GM12878 (cell line): ENCODE data around the gene POU2F1. TPM values are rescaled to one million over a fixed set of nuclear protein-coding genes. Genes with fewer than 3 reads are reported as not detected.

ENCODE experiments used
- ATAC-seq: fragments of 200-7000 bp; cut with Tn5 transposase; 3 replicates; pipeline ENCODE4 v1.9.1; 2020; ENCODE audit warnings: mild to moderate bottlenecking, moderate library complexity
- BruUV-seq: library from RNA; stranded (reverse); fragments of 400-500 nt; replicated peaks from 2 replicates; lab custom pipeline; 2021; lab: Mats Ljungman, UMichigan
- CTCF ChIA-PET: fragments of 300-600 bp; sonication (Branson Sonifier 250); formaldehyde crosslinking; extraction: SDS; loops from one replicate; lab custom pipeline; 2021; ENCODE audit warnings: inconsistent platforms; lab: Yijun Ruan, JAX
- POLR2A ChIA-PET: fragments of 350-600 bp; formaldehyde crosslinking; extraction: SDS; loops from one replicate; lab custom pipeline; 2021; ENCODE audit warnings: inconsistent platforms; lab: Charles Lee
- RAD21 ChIA-PET: fragments of 300-600 bp; sonication (Branson Sonifier 250); formaldehyde crosslinking; loops from one replicate; lab custom pipeline; 2023; ENCODE audit warnings: antibody characterized with exemption; ENCODE audit not compliant: unreplicated experiment; lab: Charles Lee
- SMC1A ChIA-PET: fragments of 300-600 bp; sonication (Branson Sonifier 250); formaldehyde crosslinking; loops from one replicate; lab custom pipeline; 2023; ENCODE audit not compliant: unreplicated experiment, uncharacterized antibody; lab: Charles Lee
- DNase-seq: peaks from one replicate; pipeline ENCODE4 v3.0.0-alpha.2; 2011; ENCODE audit warnings: low read depth, low spot score
- FAIRE-seq: peaks from 3 replicates; lab custom pipeline; 2011; peaks lifted over from hg19 to GRCh38; lab: Jason Lieb, UNC
- H2AFZ ChIP-seq: 2 replicates; pipeline ENCODE4 v1.6.0; 2011; ENCODE audit warnings: low read depth, low read length, control low read depth; ENCODE audit not compliant: control insufficient read depth
- H3K27ac ChIP-seq: 2 replicates; pipeline ENCODE4 v1.5.1; 2011; ENCODE audit warnings: control low read depth; ENCODE audit not compliant: control insufficient read depth, insufficient read depth
- H3K27me3 ChIP-seq, 2 experiments: replicated peaks in 1 of 2; 2 replicates each; pipeline versions ENCODE4 v1.6.0 to v1.6.1; 2011; ENCODE audit warnings: low read length in 1 of 2; ENCODE audit not compliant: control insufficient read depth in 2 of 2, insufficient read depth in 2 of 2
- H3K36me3 ChIP-seq, 2 experiments: 2 replicates each; pipeline ENCODE4 v1.5.1; 2011; ENCODE audit warnings: low read length in 1 of 2; ENCODE audit not compliant: control insufficient read depth in 2 of 2, insufficient read depth in 2 of 2
- H3K4me1 ChIP-seq: 2 replicates; pipeline ENCODE4 v1.6.1; 2011; ENCODE audit warnings: mild to moderate bottlenecking, low read length, moderate library complexity, mixed read lengths; ENCODE audit not compliant: control insufficient read depth, insufficient read depth
- H3K4me2 ChIP-seq: 2 replicates; pipeline ENCODE4 v1.6.0; 2011; ENCODE audit warnings: control low read depth; ENCODE audit not compliant: control insufficient read depth, insufficient read depth
- H3K4me3 ChIP-seq: fragments of 200-600 bp; sonication (generic); 2 replicates; pipeline ENCODE4 v1.5.1; 2016
- H3K79me2 ChIP-seq: 2 replicates; pipeline ENCODE4 v1.6.0; 2011; ENCODE audit warnings: low read length; ENCODE audit not compliant: control insufficient read depth, insufficient read depth
- H3K9ac ChIP-seq: 2 replicates; pipeline ENCODE4 v1.8.0; 2011; ENCODE audit warnings: low read length, control low read depth, mixed read lengths; ENCODE audit not compliant: control insufficient read depth, insufficient read depth
- H3K9me3 ChIP-seq: replicated peaks from 3 replicates; pipeline ENCODE4 v1.5.1; 2011; ENCODE audit warnings: mild to moderate bottlenecking, low read length; ENCODE audit not compliant: control insufficient read depth, insufficient read depth
- H4K20me1 ChIP-seq: 2 replicates; pipeline ENCODE4 v1.6.0; 2011; ENCODE audit not compliant: control insufficient read depth, insufficient read depth
- ATF7 ChIP-seq: fragments of 450-650 bp; IDR thresholded peaks from 2 replicates; pipeline ENCODE4 v1.6.1; 2016; ENCODE audit warnings: low read depth, mild to moderate bottlenecking
- BACH1 ChIP-seq: fragments of 450-650 bp; IDR thresholded peaks from 2 replicates; pipeline ENCODE4 v1.6.1; 2017; ENCODE audit warnings: mild to moderate bottlenecking, borderline replicate concordance
- IKZF2 ChIP-seq, 2 experiments: fragments of 450-650 bp; IDR thresholded peaks; 2 replicates each; pipeline ENCODE4 v1.6.1; 2017; ENCODE audit warnings: mild to moderate bottlenecking in 2 of 2, moderate library complexity in 2 of 2
- KDM1A ChIP-seq: fragments of 200-600 bp; sonication (generic); IDR thresholded peaks from 2 replicates; pipeline ENCODE4 v1.6.1; 2016; ENCODE audit warnings: borderline replicate concordance
- MTA2 ChIP-seq: fragments of 450-650 bp; IDR thresholded peaks from 2 replicates; pipeline ENCODE4 v1.6.1; 2016; ENCODE audit warnings: low read depth, mild to moderate bottlenecking, moderate library complexity
- POLR2A ChIP-seq: IDR thresholded peaks from 2 replicates; pipeline ENCODE4 v1.6.1; 2011; ENCODE audit warnings: low read depth, mild to moderate bottlenecking, low read length
- POLR2AphosphoS2 ChIP-seq: IDR thresholded peaks from 2 replicates; pipeline ENCODE4 v1.6.1; 2011; ENCODE audit warnings: low read depth, mild to moderate bottlenecking, low read length, improper control_type of control experiment, moderate library complexity
- RFX5 ChIP-seq: IDR thresholded peaks from 2 replicates; pipeline ENCODE4 v1.6.1; 2011; ENCODE audit warnings: low read depth, low read length, improper control_type of control experiment
- TAF1 ChIP-seq: IDR thresholded peaks from 2 replicates; pipeline ENCODE4 v1.6.1; 2011; ENCODE audit warnings: mild to moderate bottlenecking, low read depth, low read length, borderline replicate concordance
- TARDBP ChIP-seq: IDR thresholded peaks from 2 replicates; pipeline ENCODE4 v1.6.1; 2016; ENCODE audit warnings: borderline replicate concordance
- ZBTB40 ChIP-seq: fragments of 450-650 bp; IDR thresholded peaks from 2 replicates; pipeline ENCODE4 v1.6.1; 2016; ENCODE audit warnings: mild to moderate bottlenecking, moderate library complexity, borderline replicate concordance
- ZNF24 ChIP-seq: fragments of 450-650 bp; IDR thresholded peaks from 2 replicates; pipeline ENCODE4 v1.6.1; 2017; ENCODE audit warnings: antibody characterized with exemption, mild to moderate bottlenecking
- WGBS: methylation state at CpG from one replicate; pipeline ENCODE4 v1.1.6; 2016; ENCODE audit warnings: low lambda C conversion rate; ENCODE audit not compliant: insufficient replicate concordance, insufficient coverage; ENCODE audit errors: missing lambda C conversion rate; 5-methylcytosine and 5-hydroxymethylcytosine counted together
- in situ Hi-C: fragments of 300-500 bp; cut with MboI; formaldehyde crosslinking; loops from 9 replicates; pipeline ENCODE4 v1.14.3; 2018; ENCODE audit warnings: mixed read lengths
- intact Hi-C: fragments of 100-400 bp; cut with micrococcal nuclease; formaldehyde crosslinking; loops from one replicate; pipeline ENCODE4 v1.14.2; 2022; ENCODE audit not compliant: unreplicated experiment
- polyA plus RNA-seq, 11 experiments: library from polyadenylated mRNA; depleted of rRNA in 4 of 11; unstranded in 6 of 11; stranded (reverse) in 5 of 11; fragments of >200 nt; fragmentation: Nextera tagmentation in 4 of 11; fragmentation: Illumina TruSeq in 1 of 11; extraction: Ambion mirVana in 4 of 11; extraction: Trizol in 1 of 11; gene quantifications; 1 replicate in 1 of 11; 2 replicates in 10 of 11; pipeline versions ENCODE4 v1.2.1 to v1.2.3, GENCODE V29; 2011 to 2016; ENCODE audit warnings: inconsistent platforms in 2 of 11, missing spikeins in 2 of 11, low read depth in 1 of 11
- total RNA-seq, 4 experiments: library from RNA; depleted of rRNA in 3 of 4; stranded (reverse); fragments of >200 nt in 3 of 4; fragmentation: Illumina TruSeq in 1 of 4; extraction: Trizol in 1 of 4; gene quantifications; 2 replicates each; pipeline versions ENCODE4 v1.2.1 to v1.2.3, GENCODE V29; 2013 to 2021
- TF ChIP-seq, protein P1 (sequence below): IDR thresholded peaks from 2 replicates; pipeline ENCODE4 v1.6.1; 2011; ENCODE audit warnings: borderline replicate concordance, low read depth, mild to moderate bottlenecking, moderate library complexity, low read length; ENCODE audit not compliant: insufficient read depth, poor library complexity, severe bottlenecking
- TF ChIP-seq, protein P2 (sequence below): IDR thresholded peaks from 2 replicates; pipeline ENCODE4 v1.6.1; 2011; ENCODE audit warnings: borderline replicate concordance, low read depth, mild to moderate bottlenecking, moderate library complexity, mixed read lengths, low read length; ENCODE audit not compliant: insufficient read depth; ENCODE audit errors: extremely low read length
- TF ChIP-seq, protein P3 (sequence below): IDR thresholded peaks from 2 replicates; pipeline ENCODE4 v1.6.1; 2011; ENCODE audit warnings: low read depth, mild to moderate bottlenecking, low read length, moderate library complexity, borderline replicate concordance; ENCODE audit errors: extremely low read depth
- TF ChIP-seq, protein P4 (sequence below): fragments of 450-650 bp; conservative IDR thresholded peaks from 2 replicates; pipeline ENCODE4 v1.6.1; 2017; ENCODE audit warnings: mild to moderate bottlenecking, moderate library complexity

Gene POU2F1
- total and polyA plus RNA-seq, 10 of the 15 experiments (the other 5 are each of a cell fraction or from before 2014, with no cell fraction given): 2.5 to 21.7 (median 12.5) TPM

GRCh38 chr1:167294528-167294927 lies 73.8 kb downstream of the POU2F1 start:
- POLR2A ChIA-PET: no interaction called here
- in situ Hi-C loops: no loop called here
- no TSS peak for BruUV-seq
- Histone ChIP-seq H3K36me3 (no peaks in the 10 kb centered on the region), H3K27me3 (no peaks in the 10 kb centered on the region), H3K9me3 (no peaks in the 10 kb centered on the region; the same call in 2 of the 3 replicates), H3K4me2 (no peak overlapping the region), H3K79me2 (peaks cover 4% of the 10 kb centered on the region; the same call in 1 of the 2 replicates), H3K27ac (no peak overlapping the region), H2AFZ (no peak overlapping the region), H3K4me1 (no peaks in the 10 kb centered on the region), H3K4me3 (no peak overlapping the region), H3K9ac (no peak overlapping the region), H4K20me1 (no peaks in the 10 kb centered on the region)
- 28% methylated on average over 2 of the region's 2 CpGs for WGBS
- TF ChIP-seq ZBTB40: no peak
- no peak for TF ChIP-seq BACH1
- no peak for TF ChIP-seq POLR2AphosphoS2
- no peak for TF ChIP-seq ZNF24
- TF ChIP-seq, protein P1, sequence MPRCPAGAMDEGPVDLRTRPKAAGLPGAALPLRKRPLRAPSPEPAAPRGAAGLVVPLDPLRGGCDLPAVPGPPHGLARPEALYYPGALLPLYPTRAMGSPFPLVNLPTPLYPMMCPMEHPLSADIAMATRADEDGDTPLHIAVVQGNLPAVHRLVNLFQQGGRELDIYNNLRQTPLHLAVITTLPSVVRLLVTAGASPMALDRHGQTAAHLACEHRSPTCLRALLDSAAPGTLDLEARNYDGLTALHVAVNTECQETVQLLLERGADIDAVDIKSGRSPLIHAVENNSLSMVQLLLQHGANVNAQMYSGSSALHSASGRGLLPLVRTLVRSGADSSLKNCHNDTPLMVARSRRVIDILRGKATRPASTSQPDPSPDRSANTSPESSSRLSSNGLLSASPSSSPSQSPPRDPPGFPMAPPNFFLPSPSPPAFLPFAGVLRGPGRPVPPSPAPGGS: no peak
- TF ChIP-seq KDM1A: no peak
- TF ChIP-seq ATF7: no peak
- no peak for TF ChIP-seq MTA2
- TF ChIP-seq RFX5: no peak
- TF ChIP-seq TARDBP: no peak
- TF ChIP-seq, protein P2, sequence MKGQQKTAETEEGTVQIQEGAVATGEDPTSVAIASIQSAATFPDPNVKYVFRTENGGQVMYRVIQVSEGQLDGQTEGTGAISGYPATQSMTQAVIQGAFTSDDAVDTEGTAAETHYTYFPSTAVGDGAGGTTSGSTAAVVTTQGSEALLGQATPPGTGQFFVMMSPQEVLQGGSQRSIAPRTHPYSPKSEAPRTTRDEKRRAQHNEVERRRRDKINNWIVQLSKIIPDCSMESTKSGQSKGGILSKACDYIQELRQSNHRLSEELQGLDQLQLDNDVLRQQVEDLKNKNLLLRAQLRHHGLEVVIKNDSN: no peak
- TF ChIP-seq, protein P3, sequence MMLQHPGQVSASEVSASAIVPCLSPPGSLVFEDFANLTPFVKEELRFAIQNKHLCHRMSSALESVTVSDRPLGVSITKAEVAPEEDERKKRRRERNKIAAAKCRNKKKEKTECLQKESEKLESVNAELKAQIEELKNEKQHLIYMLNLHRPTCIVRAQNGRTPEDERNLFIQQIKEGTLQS: no peak
- TF ChIP-seq TAF1: no peak
- no peak for TF ChIP-seq POLR2A
- no peak for TF ChIP-seq IKZF2 (IDR thresholded peaks at IDR 0.05)
- TF ChIP-seq, protein P4, sequence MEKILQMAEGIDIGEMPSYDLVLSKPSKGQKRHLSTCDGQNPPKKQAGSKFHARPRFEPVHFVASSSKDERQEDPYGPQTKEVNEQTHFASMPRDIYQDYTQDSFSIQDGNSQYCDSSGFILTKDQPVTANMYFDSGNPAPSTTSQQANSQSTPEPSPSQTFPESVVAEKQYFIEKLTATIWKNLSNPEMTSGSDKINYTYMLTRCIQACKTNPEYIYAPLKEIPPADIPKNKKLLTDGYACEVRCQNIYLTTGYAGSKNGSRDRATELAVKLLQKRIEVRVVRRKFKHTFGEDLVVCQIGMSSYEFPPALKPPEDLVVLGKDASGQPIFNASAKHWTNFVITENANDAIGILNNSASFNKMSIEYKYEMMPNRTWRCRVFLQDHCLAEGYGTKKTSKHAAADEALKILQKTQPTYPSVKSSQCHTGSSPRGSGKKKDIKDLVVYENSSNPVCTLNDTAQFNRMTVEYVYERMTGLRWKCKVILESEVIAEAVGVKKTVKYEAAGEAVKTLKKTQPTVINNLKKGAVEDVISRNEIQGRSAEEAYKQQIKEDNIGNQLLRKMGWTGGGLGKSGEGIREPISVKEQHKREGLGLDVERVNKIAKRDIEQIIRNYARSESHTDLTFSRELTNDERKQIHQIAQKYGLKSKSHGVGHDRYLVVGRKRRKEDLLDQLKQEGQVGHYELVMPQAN: no peak
- SMC1A ChIA-PET: interaction anchor here (1.1 to 1.8 kb wide), 3 partner anchors 10 to 47 kb away, joined by 3 to 4 read pairs (median 4); no protein-coding TSS in a partner anchor
- intact Hi-C loops: no loop called here
- no peak for FAIRE-seq
- CTCF ChIA-PET: interaction anchor here (1.1 to 1.3 kb wide), 2 partner anchors 27 kb away, joined by 3 to 4 read pairs; no protein-coding TSS in a partner anchor
- ATAC-seq: no peak; the same call in 2 of the 3 replicates
- RAD21 ChIA-PET: no interaction called here
- DNase-seq: no peak
